BJ (cell line): ENCODE results near the gene SMPD2. TPM values are rescaled to one million over a fixed set of nuclear protein-coding genes. Genes with fewer than 3 reads are reported as not detected.

Source experiments
- CTCF ChIA-PET: fragments of 350-600 bp; formaldehyde crosslinking; extraction: SDS; loops from one replicate; lab custom pipeline; 2021; ENCODE audit warnings: antibody characterized with exemption, inconsistent platforms; lab: Yijun Ruan, JAX
- POLR2A ChIA-PET: fragments of 300-600 bp; sonication (Branson Sonifier 250); formaldehyde crosslinking; extraction: SDS; loops from one replicate; lab custom pipeline; 2021; ENCODE audit warnings: antibody characterized with exemption; lab: Charles Lee
- DNase-seq: peaks from one replicate; pipeline ENCODE4 v3.0.0-alpha.2; 2011; ENCODE audit warnings: low read depth
- H3K27me3 ChIP-seq: 2 replicates; pipeline ENCODE4 v1.6.0; 2011; ENCODE audit warnings: low read length; ENCODE audit not compliant: control insufficient read depth, insufficient read depth
- H3K36me3 ChIP-seq: 2 replicates; pipeline ENCODE4 v1.5.1; 2011; ENCODE audit warnings: low read length; ENCODE audit not compliant: control insufficient read depth, insufficient read depth
- H3K4me3 ChIP-seq: 2 replicates; pipeline ENCODE4 v1.5.1; 2011; ENCODE audit warnings: low read depth, mild to moderate bottlenecking, control low read depth, low read length
- polyA plus RNA-seq: library from polyadenylated mRNA; depleted of rRNA; stranded (reverse); fragments of >200 nt; gene quantifications from 2 replicates; pipeline ENCODE4 v1.2.3, GENCODE V29; 2011
- TF ChIP-seq, protein P1 (sequence below): IDR thresholded peaks from 2 replicates; pipeline ENCODE4 v1.5.1; 2011; ENCODE audit warnings: low read depth, mild to moderate bottlenecking, control low read depth, inconsistent platforms, low read length, moderate library complexity; ENCODE audit not compliant: insufficient read depth

The SMPD2 gene
- polyA plus RNA-seq, 1 experiment, result 9.8 TPM

DNA sequence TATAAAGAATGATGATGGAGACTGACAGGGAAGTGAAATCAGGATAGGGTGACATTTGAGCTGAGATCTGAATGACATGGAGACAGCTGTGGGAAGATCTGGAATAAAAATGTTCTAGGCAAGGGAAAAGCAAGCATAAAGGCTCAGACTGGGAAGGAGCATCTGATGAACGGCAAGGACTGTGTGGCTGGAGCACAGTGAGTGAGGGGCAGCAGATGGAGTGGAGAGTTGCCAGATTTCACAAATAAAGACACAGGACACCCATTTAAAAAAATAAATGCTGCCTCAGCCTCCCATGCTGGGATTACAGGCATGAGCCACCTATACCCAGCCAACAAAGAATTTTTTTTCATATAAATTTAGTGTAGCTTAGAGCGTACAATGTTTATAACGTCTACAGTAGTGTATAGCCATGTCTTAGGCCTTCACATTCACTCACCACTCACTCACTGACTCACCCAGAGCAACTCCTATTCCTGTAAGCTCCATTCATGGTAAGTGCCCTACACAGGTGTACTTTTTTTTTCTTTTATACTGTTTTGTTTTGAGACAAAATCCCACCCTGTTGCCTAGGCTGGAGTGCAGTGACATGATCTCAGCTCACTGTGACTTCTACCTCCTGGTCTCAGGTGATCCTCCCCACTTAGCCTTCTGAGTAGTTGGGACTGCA is 44.9 kb downstream of the SMPD2 start:
- DNase-seq, result no peak
- peaks cover 4% of the 10 kb centered on the region; the same call in 1 of the 2 replicates for H3K36me3 ChIP-seq
- H3K27me3 ChIP-seq, result 0 out of 2 replicates have a peak, but pooled peaks cover 1% of the 10 kb centered on the region
- TF ChIP-seq, protein P1, sequence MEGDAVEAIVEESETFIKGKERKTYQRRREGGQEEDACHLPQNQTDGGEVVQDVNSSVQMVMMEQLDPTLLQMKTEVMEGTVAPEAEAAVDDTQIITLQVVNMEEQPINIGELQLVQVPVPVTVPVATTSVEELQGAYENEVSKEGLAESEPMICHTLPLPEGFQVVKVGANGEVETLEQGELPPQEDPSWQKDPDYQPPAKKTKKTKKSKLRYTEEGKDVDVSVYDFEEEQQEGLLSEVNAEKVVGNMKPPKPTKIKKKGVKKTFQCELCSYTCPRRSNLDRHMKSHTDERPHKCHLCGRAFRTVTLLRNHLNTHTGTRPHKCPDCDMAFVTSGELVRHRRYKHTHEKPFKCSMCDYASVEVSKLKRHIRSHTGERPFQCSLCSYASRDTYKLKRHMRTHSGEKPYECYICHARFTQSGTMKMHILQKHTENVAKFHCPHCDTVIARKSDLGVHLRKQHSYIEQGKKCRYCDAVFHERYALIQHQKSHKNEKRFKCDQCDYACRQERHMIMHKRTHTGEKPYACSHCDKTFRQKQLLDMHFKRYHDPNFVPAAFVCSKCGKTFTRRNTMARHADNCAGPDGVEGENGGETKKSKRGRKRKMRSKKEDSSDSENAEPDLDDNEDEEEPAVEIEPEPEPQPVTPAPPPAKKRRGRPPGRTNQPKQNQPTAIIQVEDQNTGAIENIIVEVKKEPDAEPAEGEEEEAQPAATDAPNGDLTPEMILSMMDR, result no peak
- POLR2A ChIA-PET, result no interaction called here
- no peak overlapping the region for H3K4me3 ChIP-seq
- CTCF ChIA-PET, result interaction anchor here (0.7 kb wide), 2 partner anchors 23 to 29 kb away, joined by 3 to 4 read pairs; no protein-coding TSS in a partner anchor

DNA sequence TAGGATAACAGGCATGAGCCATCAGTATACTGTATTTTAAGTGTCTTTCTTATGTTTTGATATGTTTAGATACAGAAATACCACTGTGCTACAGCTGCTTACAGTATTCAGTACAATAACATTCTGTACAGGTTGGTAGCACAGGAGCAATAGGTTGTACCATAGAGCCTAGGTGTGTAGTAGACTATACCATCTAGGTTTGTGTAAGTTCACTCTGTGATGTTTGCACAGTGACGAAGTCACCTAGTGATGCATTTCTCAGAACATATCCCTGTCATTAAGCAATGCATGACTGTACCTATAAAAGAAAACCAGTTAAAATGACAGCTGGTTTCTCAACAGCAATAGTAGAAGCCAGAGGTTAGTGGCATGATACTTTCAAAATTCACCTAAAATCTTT is 45.5 kb downstream of the SMPD2 start:
- POLR2A ChIA-PET, result no interaction called here
- no peak for DNase-seq
- CTCF ChIA-PET, result interaction anchor here (0.7 kb wide), 1 partner anchor 22 kb away, joined by 3 read pairs; no protein-coding TSS in a partner anchor
- Histone ChIP-seq H3K27me3 (0 out of 2 replicates have a peak, but pooled peaks cover 2% of the 10 kb centered on the region), H3K4me3 (no peak overlapping the region), H3K36me3 (peaks cover 1% of the 10 kb centered on the region; the same call in 1 of the 2 replicates)
- TF ChIP-seq, protein P1, result no peak

DNA sequence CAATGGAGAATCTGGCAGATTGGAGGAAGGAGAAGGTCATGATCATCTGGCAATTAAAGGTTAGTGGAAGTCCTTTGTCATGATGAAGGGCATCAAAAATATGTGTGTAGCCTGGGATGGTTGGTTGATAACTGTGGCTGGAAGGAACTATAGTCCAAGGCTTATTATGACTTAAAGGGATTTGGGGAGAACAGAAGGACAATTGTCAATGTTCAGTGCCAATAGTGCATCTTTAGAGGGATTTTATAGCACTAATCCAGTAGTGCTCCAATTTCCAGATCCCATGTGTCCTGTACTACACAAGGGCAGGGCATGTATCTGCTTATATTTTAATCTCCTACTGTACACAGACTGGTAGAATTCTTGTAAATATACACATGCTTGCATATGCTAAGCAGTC is 47.5 kb downstream of the SMPD2 start:
- ChIA-PET CTCF (no interaction called here), POLR2A (no interaction called here)
- Histone ChIP-seq H3K27me3 (0 out of 2 replicates have a peak, but pooled peaks cover 2% of the 10 kb centered on the region), H3K4me3 (no peak overlapping the region), H3K36me3 (no peaks in the 10 kb centered on the region)
- TF ChIP-seq, protein P1, result no peak
- DNase-seq, result no peak

DNA sequence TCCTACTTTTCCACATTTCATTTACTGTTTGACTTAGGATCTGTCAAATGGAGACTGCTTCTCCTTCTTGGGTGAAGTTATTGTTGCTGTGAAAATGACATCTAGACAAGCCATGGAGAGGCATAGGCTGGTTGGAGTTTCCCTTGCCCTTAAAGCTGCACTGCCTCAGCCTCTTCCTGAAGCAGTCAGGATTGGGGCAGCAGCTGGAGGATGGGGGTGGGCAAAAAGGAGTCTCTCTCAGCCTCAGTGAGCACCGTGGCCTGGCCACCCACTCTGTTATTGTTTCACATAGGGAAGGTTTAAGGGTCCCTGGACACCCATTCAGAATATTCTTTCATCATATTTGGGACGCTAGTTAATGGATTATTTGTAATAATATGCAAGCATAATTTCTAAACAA is 50.2 kb downstream of the SMPD2 start:
- POLR2A ChIA-PET, result no interaction called here
- no peaks in the 10 kb centered on the region for H3K36me3 ChIP-seq
- DNase-seq, result no peak
- TF ChIP-seq, protein P1, result no peak
- CTCF ChIA-PET, result no interaction called here
- H3K4me3 ChIP-seq, result no peak overlapping the region
- H3K27me3 ChIP-seq, result 0 out of 2 replicates have a peak, but pooled peaks cover 1% of the 10 kb centered on the region

DNA sequence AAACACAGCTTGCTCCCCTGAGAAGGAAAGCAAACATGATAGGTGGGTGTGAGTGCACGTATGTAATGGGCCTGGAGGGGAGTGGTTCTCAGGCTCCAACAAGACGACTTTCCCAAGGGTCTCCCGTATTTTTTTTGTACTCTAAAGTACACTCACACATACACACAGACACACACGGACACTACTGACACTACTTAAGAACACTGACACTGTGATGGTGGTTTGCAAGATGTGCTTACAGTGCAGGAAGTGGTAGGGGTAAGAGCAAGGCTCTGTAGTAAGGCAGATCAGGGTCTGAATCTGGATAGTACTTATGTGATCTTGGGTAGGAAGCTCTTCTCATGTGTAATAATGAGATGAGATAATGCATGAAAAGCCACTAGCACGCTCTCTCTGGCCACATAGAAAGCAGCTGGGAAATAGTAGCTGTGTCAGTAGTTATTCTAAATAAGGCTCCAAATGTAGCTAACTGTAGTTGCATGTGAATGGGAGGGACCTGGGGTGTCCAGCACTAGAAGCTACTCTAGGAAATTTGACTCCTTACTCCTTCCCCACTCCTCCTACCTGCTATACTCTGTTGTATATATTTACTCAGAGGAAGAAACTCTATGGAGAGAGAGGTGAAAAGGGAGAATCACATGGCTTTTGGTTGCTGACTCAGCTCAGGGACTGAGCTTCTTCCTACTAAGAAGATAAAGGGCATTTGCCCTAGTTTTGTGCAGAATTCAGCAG is 50.8 kb downstream of the SMPD2 start:
- no peak for DNase-seq
- ChIA-PET CTCF (no interaction called here), POLR2A (no interaction called here)
- H3K27me3 ChIP-seq, result 0 out of 2 replicates have a peak, but pooled peaks cover 1% of the 10 kb centered on the region
- TF ChIP-seq, protein P1, result no peak
- no peak overlapping the region for H3K4me3 ChIP-seq
- no peaks in the 10 kb centered on the region for H3K36me3 ChIP-seq
